HEK293 (cell line): Measurements from ENCODE around the gene LRSAM1.

Source experiments
- GLIS2 ChIP-seq: fragments of 450-650 bp; formaldehyde crosslinking; IDR thresholded peaks from 2 replicates; pipeline ENCODE4 v1.5.1; 2016; ENCODE audit warnings: missing biosample characterization, missing genetic modification characterization
- KLF7 ChIP-seq: fragments of 450-650 bp; formaldehyde crosslinking; IDR thresholded peaks from 2 replicates; pipeline ENCODE4 v1.5.1; 2016; ENCODE audit warnings: missing biosample characterization, missing genetic modification characterization, borderline replicate concordance
- MEIS1 ChIP-seq: sonication (generic); formaldehyde crosslinking; IDR thresholded peaks from 2 replicates; pipeline ENCODE4 v1.8.1; 2022; ENCODE audit warnings: missing genetic modification reagents, mild to moderate bottlenecking, borderline replicate concordance
- SALL2 ChIP-seq: fragments of 450-650 bp; formaldehyde crosslinking; IDR thresholded peaks from 2 replicates; pipeline ENCODE4 v1.5.0; 2017; ENCODE audit warnings: missing biosample characterization, mild to moderate bottlenecking, missing genetic modification characterization, borderline replicate concordance
- ZBTB8A ChIP-seq: fragments of 450-650 bp; formaldehyde crosslinking; IDR thresholded peaks from 2 replicates; pipeline ENCODE4 v1.5.1; 2016; ENCODE audit warnings: missing biosample characterization, missing genetic modification characterization
- ZFP69B ChIP-seq: fragments of 450-650 bp; formaldehyde crosslinking; IDR thresholded peaks from 2 replicates; pipeline ENCODE4 v1.5.1; 2016; ENCODE audit warnings: missing biosample characterization, missing genetic modification characterization
- ZIC2 ChIP-seq: fragments of 450-650 bp; formaldehyde crosslinking; IDR thresholded peaks from 2 replicates; pipeline ENCODE4 v1.5.1; 2016; ENCODE audit warnings: missing biosample characterization, missing genetic modification characterization
- ZNF114 ChIP-seq: fragments of 450-650 bp; formaldehyde crosslinking; IDR thresholded peaks from 2 replicates; pipeline ENCODE4 v1.5.0; 2017; ENCODE audit warnings: missing biosample characterization, missing genetic modification characterization
- ZNF138 ChIP-seq: fragments of 450-650 bp; formaldehyde crosslinking; IDR thresholded peaks from 2 replicates; pipeline ENCODE4 v1.5.1; 2016; ENCODE audit warnings: missing biosample characterization, missing genetic modification characterization, borderline replicate concordance
- ZNF23 ChIP-seq: fragments of 450-650 bp; formaldehyde crosslinking; IDR thresholded peaks from 2 replicates; pipeline ENCODE4 v1.5.1; 2016; ENCODE audit warnings: missing biosample characterization, missing genetic modification characterization, borderline replicate concordance
- ZNF239 ChIP-seq: fragments of 450-650 bp; formaldehyde crosslinking; IDR thresholded peaks from 2 replicates; pipeline ENCODE4 v1.5.1; 2016; ENCODE audit warnings: missing biosample characterization, missing genetic modification characterization
- ZNF311 ChIP-seq: fragments of 450-650 bp; formaldehyde crosslinking; IDR thresholded peaks from 2 replicates; pipeline ENCODE4 v1.5.1; 2017; ENCODE audit warnings: missing biosample characterization, missing genetic modification characterization, borderline replicate concordance
- ZNF341 ChIP-seq: fragments of 450-650 bp; formaldehyde crosslinking; IDR thresholded peaks from 2 replicates; pipeline ENCODE4; 2016; ENCODE audit warnings: low read depth, missing biosample characterization, missing genetic modification characterization
- ZNF48 ChIP-seq: fragments of 450-650 bp; formaldehyde crosslinking; IDR thresholded peaks from 2 replicates; pipeline ENCODE4 v1.5.1; 2016; ENCODE audit warnings: missing biosample characterization, missing genetic modification characterization
- ZNF530 ChIP-seq: fragments of 450-650 bp; formaldehyde crosslinking; IDR thresholded peaks from 2 replicates; pipeline ENCODE4 v1.5.1; 2016; ENCODE audit warnings: low read depth, missing biosample characterization, missing genetic modification characterization
- ZNF623 ChIP-seq: fragments of 450-650 bp; formaldehyde crosslinking; IDR thresholded peaks from 2 replicates; pipeline ENCODE4 v1.5.1; 2016; ENCODE audit warnings: missing biosample characterization, missing genetic modification characterization
- ZNF626 ChIP-seq: fragments of 450-650 bp; sonication (Bioruptor Pico); formaldehyde crosslinking; IDR thresholded peaks from 2 replicates; pipeline ENCODE4 v1.5.1; 2018; ENCODE audit warnings: missing biosample characterization, missing genetic modification characterization, inconsistent platforms
- ZNF768 ChIP-seq: fragments of 450-650 bp; formaldehyde crosslinking; IDR thresholded peaks from 2 replicates; pipeline ENCODE4 v1.5.1; 2018; ENCODE audit warnings: missing biosample characterization, mild to moderate bottlenecking, missing genetic modification characterization
- ZNF777 ChIP-seq: fragments of 450-650 bp; formaldehyde crosslinking; IDR thresholded peaks from 2 replicates; pipeline ENCODE4 v1.5.1; 2017; ENCODE audit warnings: missing biosample characterization, missing genetic modification characterization, borderline replicate concordance
- ZNF843 ChIP-seq: fragments of 450-650 bp; formaldehyde crosslinking; IDR thresholded peaks from 2 replicates; pipeline ENCODE4 v1.5.1; 2016; ENCODE audit warnings: missing biosample characterization, missing genetic modification characterization
- ZSCAN16 ChIP-seq: fragments of 450-650 bp; formaldehyde crosslinking; IDR thresholded peaks from 2 replicates; pipeline ENCODE4 v1.5.1; 2016; ENCODE audit warnings: missing biosample characterization, missing genetic modification characterization
- TF ChIP-seq, protein P1 (sequence below): fragments of 450-650 bp; formaldehyde crosslinking; IDR thresholded peaks from 2 replicates; pipeline ENCODE4 v1.5.1; 2016; ENCODE audit warnings: missing biosample characterization, missing genetic modification characterization
- TF ChIP-seq, protein P2 (sequence below): fragments of 450-650 bp; formaldehyde crosslinking; IDR thresholded peaks from 2 replicates; pipeline ENCODE4 v1.5.1; 2016; ENCODE audit warnings: missing biosample characterization, missing genetic modification characterization
- TF ChIP-seq, protein P3 (sequence below): fragments of 450-650 bp; formaldehyde crosslinking; IDR thresholded peaks from 2 replicates; pipeline ENCODE4 v1.5.1; 2017; ENCODE audit warnings: missing biosample characterization, missing genetic modification characterization
- TF ChIP-seq, protein P4 (sequence below): fragments of 450-650 bp; formaldehyde crosslinking; IDR thresholded peaks from 2 replicates; pipeline ENCODE4 v1.5.1; 2016; ENCODE audit warnings: missing biosample characterization, missing genetic modification characterization
- TF ChIP-seq, protein P5 (sequence below): fragments of 450-650 bp; formaldehyde crosslinking; IDR thresholded peaks from 2 replicates; pipeline ENCODE4 v1.5.1; 2016; ENCODE audit warnings: missing biosample characterization, missing genetic modification characterization
- TF ChIP-seq, protein P6 (sequence below): fragments of 450-650 bp; formaldehyde crosslinking; IDR thresholded peaks from 2 replicates; pipeline ENCODE4 v1.5.1; 2016; ENCODE audit warnings: missing biosample characterization, missing genetic modification characterization
- TF ChIP-seq, protein P7 (sequence below): IDR thresholded peaks from 2 replicates; pipeline ENCODE4 v1.6.1; 2011; ENCODE audit warnings: mild to moderate bottlenecking, low read depth, low read length, borderline replicate concordance

Gene LRSAM1

DNA sequence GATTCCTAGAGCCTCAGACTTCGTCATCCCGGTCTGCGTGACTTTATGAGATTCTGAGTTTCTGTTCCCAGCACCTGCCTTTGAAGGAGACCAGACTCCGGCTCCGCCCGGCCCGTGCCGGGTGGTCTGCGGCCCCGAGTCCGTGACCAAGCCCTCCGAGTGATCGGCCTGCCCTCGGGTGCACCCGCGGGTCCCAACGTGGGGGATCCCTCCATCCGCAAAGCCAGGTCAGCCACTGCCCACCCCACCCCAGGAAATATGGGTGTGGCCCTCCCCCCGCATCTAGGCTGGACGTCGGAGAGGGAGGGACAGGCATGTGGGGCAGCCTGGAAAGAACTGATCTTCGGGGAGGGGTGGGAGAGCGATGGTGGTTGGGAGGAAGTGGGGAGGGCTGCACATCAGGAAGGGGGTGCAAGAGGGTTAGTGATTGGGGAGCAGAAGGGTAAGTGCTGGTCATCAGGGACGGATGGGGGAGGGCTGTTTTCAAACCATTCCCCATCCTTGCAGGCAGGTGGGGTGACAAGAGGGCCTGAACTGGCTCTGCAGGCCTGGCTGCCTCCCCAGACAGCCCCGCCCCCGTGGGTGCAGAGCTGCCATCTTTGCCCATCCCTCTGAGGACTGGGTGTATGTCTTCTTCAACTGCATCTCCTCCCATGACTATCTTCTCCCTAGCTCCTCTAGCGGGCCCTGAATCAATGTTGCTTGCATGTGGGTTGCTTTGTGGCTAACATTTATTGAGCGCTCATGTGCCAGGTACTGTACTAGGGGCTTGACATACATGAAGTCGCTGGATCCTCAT, 747 bp downstream of the LRSAM1 start (continued):
- TF ChIP-seq, protein P1, sequence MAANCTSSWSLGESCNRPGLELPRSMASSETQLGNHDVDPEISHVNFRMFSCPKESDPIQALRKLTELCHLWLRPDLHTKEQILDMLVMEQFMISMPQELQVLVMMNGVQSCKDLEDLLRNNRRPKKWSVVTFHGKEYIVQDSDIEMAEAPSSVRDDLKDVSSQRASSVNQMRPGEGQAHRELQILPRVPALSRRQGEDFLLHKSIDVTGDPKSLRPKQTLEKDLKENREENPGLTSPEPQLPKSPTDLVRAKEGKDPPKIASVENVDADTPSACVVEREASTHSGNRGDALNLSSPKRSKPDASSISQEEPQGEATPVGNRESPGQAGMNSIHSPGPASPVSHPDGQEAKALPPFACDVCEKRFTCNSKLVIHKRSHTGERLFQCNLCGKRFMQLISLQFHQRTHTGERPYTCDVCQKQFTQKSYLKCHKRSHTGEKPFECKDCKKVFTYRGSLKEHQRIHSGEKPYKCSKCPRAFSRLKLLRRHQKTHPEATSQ (tag by site-specific recombination), result 0 out of 2 replicates have a peak, but pooled peaks have one; percentile 28
- TF ChIP-seq GLIS2 (peak; percentile 78), ZNF623 (tag by site-specific recombination) (no peak), ZIC2 (tag by site-specific recombination) (no peak), ZNF239 (tag by site-specific recombination) (no peak), ZNF768 (tag by site-specific recombination) (no peak), ZNF843 (tag by site-specific recombination) (0 out of 2 replicates have a peak, but pooled peaks have one; percentile 25), SALL2 (tag by site-specific recombination) (no peak), ZNF138 (tag by site-specific recombination) (no peak), ZNF48 (tag by site-specific recombination) (no peak), ZNF114 (no peak), MEIS1 (CRISPR knock-in tag) (no peak), KLF7 (tag by site-specific recombination) (peak; percentile 85), ZNF530 (tag by site-specific recombination) (no peak), ZNF626 (no peak), ZNF23 (tag by site-specific recombination) (no peak), ZNF341 (tag by site-specific recombination) (peak; percentile 76), ZNF311 (tag by site-specific recombination) (no peak), ZNF777 (0 out of 2 replicates have a peak, but pooled peaks have one; percentile 22), ZFP69B (0 out of 2 replicates have a peak, but pooled peaks have one; percentile 22), ZSCAN16 (tag by site-specific recombination) (no peak), ZBTB8A (tag by site-specific recombination) (no peak)
- TF ChIP-seq, protein P2, sequence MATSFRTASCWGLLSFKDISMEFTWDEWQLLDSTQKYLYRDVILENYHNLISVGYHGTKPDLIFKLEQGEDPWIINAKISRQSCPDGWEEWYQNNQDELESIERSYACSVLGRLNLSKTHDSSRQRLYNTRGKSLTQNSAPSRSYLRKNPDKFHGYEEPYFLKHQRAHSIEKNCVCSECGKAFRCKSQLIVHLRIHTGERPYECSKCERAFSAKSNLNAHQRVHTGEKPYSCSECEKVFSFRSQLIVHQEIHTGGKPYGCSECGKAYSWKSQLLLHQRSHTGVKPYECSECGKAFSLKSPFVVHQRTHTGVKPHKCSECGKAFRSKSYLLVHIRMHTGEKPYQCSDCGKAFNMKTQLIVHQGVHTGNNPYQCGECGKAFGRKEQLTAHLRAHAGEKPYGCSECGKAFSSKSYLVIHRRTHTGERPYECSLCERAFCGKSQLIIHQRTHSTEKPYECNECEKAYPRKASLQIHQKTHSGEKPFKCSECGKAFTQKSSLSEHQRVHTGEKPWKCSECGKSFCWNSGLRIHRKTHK (tag by site-specific recombination), result no peak
- TF ChIP-seq, protein P3, sequence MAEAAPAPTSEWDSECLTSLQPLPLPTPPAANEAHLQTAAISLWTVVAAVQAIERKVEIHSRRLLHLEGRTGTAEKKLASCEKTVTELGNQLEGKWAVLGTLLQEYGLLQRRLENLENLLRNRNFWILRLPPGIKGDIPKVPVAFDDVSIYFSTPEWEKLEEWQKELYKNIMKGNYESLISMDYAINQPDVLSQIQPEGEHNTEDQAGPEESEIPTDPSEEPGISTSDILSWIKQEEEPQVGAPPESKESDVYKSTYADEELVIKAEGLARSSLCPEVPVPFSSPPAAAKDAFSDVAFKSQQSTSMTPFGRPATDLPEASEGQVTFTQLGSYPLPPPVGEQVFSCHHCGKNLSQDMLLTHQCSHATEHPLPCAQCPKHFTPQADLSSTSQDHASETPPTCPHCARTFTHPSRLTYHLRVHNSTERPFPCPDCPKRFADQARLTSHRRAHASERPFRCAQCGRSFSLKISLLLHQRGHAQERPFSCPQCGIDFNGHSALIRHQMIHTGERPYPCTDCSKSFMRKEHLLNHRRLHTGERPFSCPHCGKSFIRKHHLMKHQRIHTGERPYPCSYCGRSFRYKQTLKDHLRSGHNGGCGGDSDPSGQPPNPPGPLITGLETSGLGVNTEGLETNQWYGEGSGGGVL, result peak; percentile 94
- TF ChIP-seq, protein P4, sequence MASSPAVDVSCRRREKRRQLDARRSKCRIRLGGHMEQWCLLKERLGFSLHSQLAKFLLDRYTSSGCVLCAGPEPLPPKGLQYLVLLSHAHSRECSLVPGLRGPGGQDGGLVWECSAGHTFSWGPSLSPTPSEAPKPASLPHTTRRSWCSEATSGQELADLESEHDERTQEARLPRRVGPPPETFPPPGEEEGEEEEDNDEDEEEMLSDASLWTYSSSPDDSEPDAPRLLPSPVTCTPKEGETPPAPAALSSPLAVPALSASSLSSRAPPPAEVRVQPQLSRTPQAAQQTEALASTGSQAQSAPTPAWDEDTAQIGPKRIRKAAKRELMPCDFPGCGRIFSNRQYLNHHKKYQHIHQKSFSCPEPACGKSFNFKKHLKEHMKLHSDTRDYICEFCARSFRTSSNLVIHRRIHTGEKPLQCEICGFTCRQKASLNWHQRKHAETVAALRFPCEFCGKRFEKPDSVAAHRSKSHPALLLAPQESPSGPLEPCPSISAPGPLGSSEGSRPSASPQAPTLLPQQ, result no peak
- TF ChIP-seq, protein P5, sequence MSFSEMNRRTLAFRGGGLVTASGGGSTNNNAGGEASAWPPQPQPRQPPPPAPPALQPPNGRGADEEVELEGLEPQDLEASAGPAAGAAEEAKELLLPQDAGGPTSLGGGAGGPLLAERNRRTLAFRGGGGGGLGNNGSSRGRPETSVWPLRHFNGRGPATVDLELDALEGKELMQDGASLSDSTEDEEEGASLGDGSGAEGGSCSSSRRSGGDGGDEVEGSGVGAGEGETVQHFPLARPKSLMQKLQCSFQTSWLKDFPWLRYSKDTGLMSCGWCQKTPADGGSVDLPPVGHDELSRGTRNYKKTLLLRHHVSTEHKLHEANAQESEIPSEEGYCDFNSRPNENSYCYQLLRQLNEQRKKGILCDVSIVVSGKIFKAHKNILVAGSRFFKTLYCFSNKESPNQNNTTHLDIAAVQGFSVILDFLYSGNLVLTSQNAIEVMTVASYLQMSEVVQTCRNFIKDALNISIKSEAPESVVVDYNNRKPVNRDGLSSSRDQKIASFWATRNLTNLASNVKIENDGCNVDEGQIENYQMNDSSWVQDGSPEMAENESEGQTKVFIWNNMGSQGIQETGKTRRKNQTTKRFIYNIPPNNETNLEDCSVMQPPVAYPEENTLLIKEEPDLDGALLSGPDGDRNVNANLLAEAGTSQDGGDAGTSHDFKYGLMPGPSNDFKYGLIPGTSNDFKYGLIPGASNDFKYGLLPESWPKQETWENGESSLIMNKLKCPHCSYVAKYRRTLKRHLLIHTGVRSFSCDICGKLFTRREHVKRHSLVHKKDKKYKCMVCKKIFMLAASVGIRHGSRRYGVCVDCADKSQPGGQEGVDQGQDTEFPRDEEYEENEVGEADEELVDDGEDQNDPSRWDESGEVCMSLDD (tag by site-specific recombination), result peak; percentile 73
- TF ChIP-seq, protein P6, sequence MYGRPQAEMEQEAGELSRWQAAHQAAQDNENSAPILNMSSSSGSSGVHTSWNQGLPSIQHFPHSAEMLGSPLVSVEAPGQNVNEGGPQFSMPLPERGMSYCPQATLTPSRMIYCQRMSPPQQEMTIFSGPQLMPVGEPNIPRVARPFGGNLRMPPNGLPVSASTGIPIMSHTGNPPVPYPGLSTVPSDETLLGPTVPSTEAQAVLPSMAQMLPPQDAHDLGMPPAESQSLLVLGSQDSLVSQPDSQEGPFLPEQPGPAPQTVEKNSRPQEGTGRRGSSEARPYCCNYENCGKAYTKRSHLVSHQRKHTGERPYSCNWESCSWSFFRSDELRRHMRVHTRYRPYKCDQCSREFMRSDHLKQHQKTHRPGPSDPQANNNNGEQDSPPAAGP (tag by site-specific recombination), result peak; percentile 51
- TF ChIP-seq, protein P7, sequence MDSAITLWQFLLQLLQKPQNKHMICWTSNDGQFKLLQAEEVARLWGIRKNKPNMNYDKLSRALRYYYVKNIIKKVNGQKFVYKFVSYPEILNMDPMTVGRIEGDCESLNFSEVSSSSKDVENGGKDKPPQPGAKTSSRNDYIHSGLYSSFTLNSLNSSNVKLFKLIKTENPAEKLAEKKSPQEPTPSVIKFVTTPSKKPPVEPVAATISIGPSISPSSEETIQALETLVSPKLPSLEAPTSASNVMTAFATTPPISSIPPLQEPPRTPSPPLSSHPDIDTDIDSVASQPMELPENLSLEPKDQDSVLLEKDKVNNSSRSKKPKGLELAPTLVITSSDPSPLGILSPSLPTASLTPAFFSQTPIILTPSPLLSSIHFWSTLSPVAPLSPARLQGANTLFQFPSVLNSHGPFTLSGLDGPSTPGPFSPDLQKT, result no peak
